ENCODE measurements around the gene TTLL5. TPM values are rescaled to one million over a fixed set of nuclear protein-coding genes. Genes with fewer than 3 reads are reported as not detected.

The TTLL5 gene
- total and polyA plus RNA-seq, 9 of the 15 experiments (the other 6 are each of a cell fraction or from before 2014, with no cell fraction given) = 4.1 to 18.9 (median 12.6) TPM

- Histone ChIP-seq H3K4me2 (ENCODE audit: insufficient read depth, low read length) (no peak overlapping the region), H3K79me2 (ENCODE audit: control insufficient read depth, insufficient read depth, low read length) (no peaks in the 10 kb centered on the region), H3K4me1 (replicated peaks in 1 of 2; ENCODE audit: control insufficient read depth in 2 of 2, insufficient read depth in 2 of 2, low read length in 2 of 2) (peaks cover 0 to 3% of the 10 kb centered on the region in 2 experiments; a peak in 2 of 5 replicates), H2AFZ (ENCODE audit: low read depth, low read length) (no peak overlapping the region), H3K27ac (ENCODE audit: extremely low read depth, low read depth, low read length) (no peak overlapping the region), H3K27me3 (ENCODE audit: control insufficient read depth in 2 of 2, insufficient read depth in 2 of 2, low read length in 2 of 2) (no peaks in the 10 kb centered on the region), H3K9me3 (replicated peaks; ENCODE audit: control insufficient read depth, insufficient read depth, low read depth, low read length) (no peaks in the 10 kb centered on the region), H3K36me3 (ENCODE audit: control insufficient read depth, insufficient read depth, low read length) (0 out of 3 replicates have a peak, but pooled peaks cover 3% of the 10 kb centered on the region), H3K9me1 (ENCODE audit: control insufficient read depth, insufficient read depth, low read length) (no peaks in the 10 kb centered on the region), H3K4me3 (no peak overlapping the region), H4K20me1 (replicated peaks; ENCODE audit: control insufficient read depth, insufficient read depth, low read length) (no peaks in the 10 kb centered on the region), H3K9ac (ENCODE audit: insufficient read depth in 1 of 2, low read depth in 2 of 2, low read length in 2 of 2) (no peak overlapping the region)
- DNase-seq (ENCODE audit: extremely low read depth in 1 of 4, low spot score in 3 of 4) (no peak), ATAC-seq (no peak), FAIRE-seq (no peak)
- intact Hi-C loops (cut with micrococcal nuclease) (loop anchor here (10.0 kb wide), 1 partner anchor 59 kb away; no protein-coding TSS in a partner anchor), in situ Hi-C loops (cut with MboI) (no loop called here)
- BruUV-seq (replicated peaks) = no TSS peak
- CTCF ChIA-PET (ENCODE audit: low intra/inter-chr PET ratio) = no interaction called here
- TF ChIP-seq SNRNP70 (optimal IDR thresholded peaks at IDR 0.05; ENCODE audit: low read depth, low read length) = no peak
- no peak for TF ChIP-seq ZNF592 (IDR thresholded peaks at IDR 0.05)
- TF ChIP-seq NCOA4 (IDR thresholded peaks at IDR 0.05; ENCODE audit: partially characterized antibody) = no peak
- no peak for TF ChIP-seq PTTG1 (tag; IDR thresholded peaks at IDR 0.05; ENCODE audit: low read depth)
- no peak for TF ChIP-seq RAD51 (IDR thresholded peaks at IDR 0.05; ENCODE audit: borderline replicate concordance, low read depth)
- no peak for TF ChIP-seq POLR3G (IDR thresholded peaks at IDR 0.05; ENCODE audit: extremely low read depth, insufficient read length, insufficient replicate concordance)
- no peak for TF ChIP-seq FIP1L1 (IDR thresholded peaks at IDR 0.05; ENCODE audit: low read depth, low read length, poor library complexity, severe bottlenecking)
- TF ChIP-seq ZNF3 (CRISPR knock-in tag; IDR thresholded peaks at IDR 0.05) = no peak
- TF ChIP-seq PHB (CRISPR knock-in tag; IDR thresholded peaks at IDR 0.05) = no peak
- no peak for TF ChIP-seq PCBP2 (IDR thresholded peaks at IDR 0.05; ENCODE audit: low read depth, low read length, poor library complexity, severe bottlenecking)
- TF ChIP-seq TAF15 (IDR thresholded peaks at IDR 0.05; ENCODE audit: low read depth, low read length) = no peak
- no peak for TF ChIP-seq STAT5A (IDR thresholded peaks at IDR 0.05; ENCODE audit: borderline replicate concordance, low read length)
- TF ChIP-seq, protein P1, sequence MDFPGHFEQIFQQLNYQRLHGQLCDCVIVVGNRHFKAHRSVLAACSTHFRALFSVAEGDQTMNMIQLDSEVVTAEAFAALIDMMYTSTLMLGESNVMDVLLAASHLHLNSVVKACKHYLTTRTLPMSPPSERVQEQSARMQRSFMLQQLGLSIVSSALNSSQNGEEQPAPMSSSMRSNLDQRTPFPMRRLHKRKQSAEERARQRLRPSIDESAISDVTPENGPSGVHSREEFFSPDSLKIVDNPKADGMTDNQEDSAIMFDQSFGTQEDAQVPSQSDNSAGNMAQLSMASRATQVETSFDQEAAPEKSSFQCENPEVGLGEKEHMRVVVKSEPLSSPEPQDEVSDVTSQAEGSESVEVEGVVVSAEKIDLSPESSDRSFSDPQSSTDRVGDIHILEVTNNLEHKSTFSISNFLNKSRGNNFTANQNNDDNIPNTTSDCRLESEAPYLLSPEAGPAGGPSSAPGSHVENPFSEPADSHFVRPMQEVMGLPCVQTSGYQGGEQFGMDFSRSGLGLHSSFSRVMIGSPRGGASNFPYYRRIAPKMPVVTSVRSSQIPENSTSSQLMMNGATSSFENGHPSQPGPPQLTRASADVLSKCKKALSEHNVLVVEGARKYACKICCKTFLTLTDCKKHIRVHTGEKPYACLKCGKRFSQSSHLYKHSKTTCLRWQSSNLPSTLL (IDR thresholded peaks at IDR 0.05) = no peak
- no peak for TF ChIP-seq NR1H2 (CRISPR knock-in tag; IDR thresholded peaks at IDR 0.05)
- no peak for TF ChIP-seq GTF2E2 (tag; IDR thresholded peaks at IDR 0.05)
- TF ChIP-seq THRAP3 (IDR thresholded peaks at IDR 0.05; ENCODE audit: borderline replicate concordance) = no peak
- no peak for TF ChIP-seq PRPF4 (IDR thresholded peaks at IDR 0.05; ENCODE audit: insufficient read depth, low read depth, low read length, poor library complexity, severe bottlenecking)
- no peak for TF ChIP-seq ZNF444 (CRISPR knock-in tag; IDR thresholded peaks at IDR 0.05)
- POLR2A ChIA-PET = no interaction called here
- WGBS (ENCODE audit: insufficient coverage, low coverage, missing lambda C conversion rate) = 81% methylated on average over 4 of the region's 4 CpGs
Observed at GRCh38 chr14:75753696-75754095, 92.7 kb downstream of the TTLL5 start.
